Smooth muscle cell of trachea (primary cell): ENCODE measurements around the gene GRWD1. TPM values are rescaled to one million over a fixed set of nuclear protein-coding genes. Genes with fewer than 3 reads are reported as not detected.

Experiments used
- total RNA-seq: library from RNA; depleted of rRNA; stranded (reverse); fragments of >200 nt; gene quantifications from 2 replicates; pipeline ENCODE4 v1.2.1, GENCODE V29; 2014

GRWD1 gene
- 28.5 and 30.8 TPM in 2 replicates for total RNA-seq

DNA sequence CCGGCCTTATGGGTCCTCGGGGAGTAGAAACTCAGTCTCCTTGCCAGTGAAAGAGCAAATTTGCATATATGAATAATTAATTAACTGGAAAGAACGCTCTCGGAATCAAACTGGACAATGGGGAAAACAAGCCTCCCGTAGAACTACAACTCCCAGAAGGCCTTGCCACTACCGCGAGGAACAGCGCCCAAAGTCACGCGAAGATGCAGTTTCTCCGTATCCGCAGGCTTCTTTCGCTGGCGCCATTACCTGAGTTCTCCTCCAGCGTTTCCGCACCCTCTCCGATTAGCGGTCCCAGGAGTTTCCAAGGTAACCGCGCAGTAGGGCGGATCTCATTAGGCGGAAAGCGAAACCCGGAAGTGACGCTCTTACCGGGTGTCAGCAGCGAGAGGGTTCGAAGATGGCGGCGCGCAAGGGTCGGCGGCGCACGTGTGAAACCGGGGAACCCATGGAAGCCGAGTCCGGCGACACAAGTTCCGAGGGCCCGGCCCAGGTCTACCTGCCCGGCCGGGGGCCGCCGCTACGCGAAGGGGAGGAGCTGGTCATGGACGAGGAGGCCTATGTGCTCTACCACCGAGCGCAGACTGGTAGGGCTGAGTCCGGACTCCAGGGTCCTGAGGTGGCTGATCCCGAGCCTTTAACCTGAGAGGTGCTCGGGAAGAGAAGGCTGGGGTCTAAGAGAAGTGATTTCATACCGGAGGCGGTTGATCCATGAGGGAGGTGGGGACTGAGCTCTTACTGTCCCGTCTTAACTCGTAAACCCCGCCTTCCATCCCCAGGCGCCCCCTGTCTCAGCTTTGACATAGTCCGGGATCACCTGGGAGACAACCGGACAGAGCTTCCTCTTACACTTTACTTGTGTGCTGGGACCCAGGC is at the start of gene GRWD1:
Gene GRWD1 (plus strand): TSS at position 378 of the 876 bp plus-strand sequence. CDS start 23 bp downstream, at position 401.

DNA sequence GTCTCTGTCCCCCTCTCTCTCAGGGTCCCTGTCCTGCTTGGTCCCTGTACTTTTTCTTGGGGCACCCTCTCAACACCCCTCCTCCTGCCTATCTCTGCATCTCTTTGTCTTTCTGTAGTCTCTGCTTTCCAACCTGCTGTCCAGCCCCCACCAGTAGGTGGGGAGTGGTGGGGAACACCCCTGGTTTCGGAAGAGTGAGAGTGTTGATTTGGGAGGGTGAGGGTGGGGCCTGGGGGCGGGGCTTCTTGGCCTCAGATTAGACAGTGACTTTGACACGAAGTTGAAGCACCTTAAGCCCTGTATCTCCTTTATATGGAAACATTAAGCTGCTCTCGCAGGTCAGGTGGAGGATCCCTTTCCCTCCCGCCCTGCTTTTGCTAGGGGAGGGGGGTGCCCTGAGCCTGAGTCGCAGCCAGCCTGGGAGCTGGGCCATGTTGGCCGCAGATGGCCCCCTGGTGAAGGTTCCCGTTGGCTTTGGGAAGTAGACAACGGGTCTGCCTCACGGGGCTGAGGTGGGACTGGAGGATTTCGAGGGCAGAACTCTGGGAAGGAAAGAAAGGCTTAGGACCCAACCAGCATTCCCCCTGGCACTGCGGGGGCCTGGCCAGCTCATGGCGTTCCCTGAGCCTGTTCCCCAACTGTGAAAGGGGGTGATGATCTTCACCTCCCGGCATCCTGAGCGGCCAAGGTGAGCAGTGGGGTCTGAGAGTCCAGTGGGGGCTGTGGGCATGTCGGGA is 9.6 kb downstream of the GRWD1 start, which contains the start of gene KCNJ14:
Gene KCNJ14 (plus strand): TSS at position 404 of the 737 bp plus-strand sequence. CDS start 6,151 bp downstream, outside the sequence.

DNA sequence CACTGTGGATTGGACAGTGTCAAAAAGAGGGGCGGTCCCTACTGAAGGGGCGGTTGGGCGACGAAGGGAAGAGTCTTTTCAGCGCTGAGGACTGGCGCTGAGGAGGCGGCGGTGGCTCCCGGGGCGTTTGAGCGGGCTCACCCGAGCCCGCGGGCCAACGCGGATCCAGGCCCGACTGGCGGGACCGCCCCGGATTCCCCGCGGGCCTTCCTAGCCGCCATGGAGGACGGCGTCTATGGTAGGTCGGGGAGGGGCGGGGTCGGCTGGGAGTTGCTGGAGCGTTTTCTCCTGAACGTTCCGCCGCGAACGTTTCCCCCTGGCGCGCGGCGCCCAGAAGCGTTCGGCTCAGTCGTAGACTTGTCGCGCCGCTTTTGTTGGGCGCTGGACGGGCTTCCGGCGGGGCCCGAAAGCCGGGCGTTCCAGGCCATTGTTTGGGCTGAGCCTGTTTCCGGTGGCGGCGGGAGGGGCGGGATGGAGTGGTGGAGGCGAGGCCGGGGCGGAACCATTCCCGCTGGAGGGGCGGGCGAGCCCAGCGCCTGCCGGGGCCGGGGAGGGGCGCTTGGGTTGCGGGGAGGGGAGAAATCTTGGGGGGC is 23.6 kb downstream of the GRWD1 start, which contains the start of gene CYTH2:
Gene CYTH2 (plus strand): TSS at position 81 of the 593 bp plus-strand sequence. CDS start 139 bp downstream, at position 220.

Other genes with a start within 250 kb of the GRWD1 start
- gene CARD8, start 190.1 kb upstream of the GRWD1 start, total RNA-seq = 12.9 and 20.4 TPM in 2 replicates
- 0.17 TPM in 1 of 2 replicates, not detected in the other for gene ZNF114, start 175.9 kb upstream of the GRWD1 start, total RNA-seq
- gene EMP3, start 120.4 kb upstream of the GRWD1 start, total RNA-seq = 186 and 254 TPM in 2 replicates
- 4.1 and 7.9 TPM in 2 replicates for gene TMEM143, start 82.0 kb upstream of the GRWD1 start, total RNA-seq
- gene SYNGR4, start 81.6 kb upstream of the GRWD1 start, total RNA-seq = not detected in 2 replicates
- gene KDELR1, start 54.4 kb upstream of the GRWD1 start, total RNA-seq = 66.0 and 96.4 TPM in 2 replicates
- 0.33 and 0.58 TPM in 2 replicates for gene GRIN2D, start 52.3 kb upstream of the GRWD1 start, total RNA-seq
- 0.29 and 1.2 TPM in 2 replicates for gene KCNJ14, start 9.6 kb downstream of the GRWD1 start, total RNA-seq
- gene CYTH2, start 23.4 kb downstream of the GRWD1 start, total RNA-seq = 22.7 and 32.6 TPM in 2 replicates
- 0.15 and 0.50 TPM in 2 replicates for gene LMTK3, start 65.9 kb downstream of the GRWD1 start, total RNA-seq
- gene SULT2B1, start 106.2 kb downstream of the GRWD1 start, total RNA-seq = not detected in 2 replicates
- not detected in 2 replicates for gene SPACA4, start 160.8 kb downstream of the GRWD1 start, total RNA-seq
- gene FAM83E, start 169.1 kb downstream of the GRWD1 start, total RNA-seq = under 0.01 and 0.33 TPM in 2 replicates
- gene RPL18, start 173.2 kb downstream of the GRWD1 start, total RNA-seq = 1,963 and 2,036 TPM in 2 replicates
- gene SPHK2, start 173.5 kb downstream of the GRWD1 start, total RNA-seq = 13.4 and 18.0 TPM in 2 replicates
- gene DBP, start 191.4 kb downstream of the GRWD1 start, total RNA-seq = 11.6 and 14.1 TPM in 2 replicates
- 1.6 and 2.8 TPM in 2 replicates for gene CA11, start 200.2 kb downstream of the GRWD1 start, total RNA-seq
- under 0.01 and 0.33 TPM in 2 replicates for gene NTN5, start 227.0 kb downstream of the GRWD1 start, total RNA-seq
- gene FUT2, start 250.0 kb downstream of the GRWD1 start, total RNA-seq = not detected in 2 replicates